ENCODE results near the gene STAT5B.
"Not testable (repeated sequence)": the region's sequence is repeated elsewhere in the genome, so short reads cannot be mapped to it uniquely, and the experiment has no call there.

STAT5B gene

GRCh38 chr17:42233156-42233555, 43.0 kb downstream of the STAT5B start:
- no peak for DNase-seq (ENCODE audit: low spot score)

- DNase-seq (ENCODE audit: low spot score), result no peak
Observed at GRCh38 chr17:42230225-42230624, 46.0 kb downstream of the STAT5B start.

GRCh38 chr17:42227849-42228700, 48.1 kb downstream of the STAT5B start:
- peak; percentile 50 for DNase-seq (ENCODE audit: low spot score)

- DNase-seq (ENCODE audit: low spot score), result no peak
Observed at GRCh38 chr17:42225646-42226045, 50.5 kb downstream of the STAT5B start.

- no peak for DNase-seq (ENCODE audit: low spot score)
Observed at GRCh38 chr17:42224651-42225050, 51.5 kb downstream of the STAT5B start.

GRCh38 chr17:42221886-42222745, 54.1 kb downstream of the STAT5B start:
- peak; percentile 57 for DNase-seq (ENCODE audit: low spot score)

DNA sequence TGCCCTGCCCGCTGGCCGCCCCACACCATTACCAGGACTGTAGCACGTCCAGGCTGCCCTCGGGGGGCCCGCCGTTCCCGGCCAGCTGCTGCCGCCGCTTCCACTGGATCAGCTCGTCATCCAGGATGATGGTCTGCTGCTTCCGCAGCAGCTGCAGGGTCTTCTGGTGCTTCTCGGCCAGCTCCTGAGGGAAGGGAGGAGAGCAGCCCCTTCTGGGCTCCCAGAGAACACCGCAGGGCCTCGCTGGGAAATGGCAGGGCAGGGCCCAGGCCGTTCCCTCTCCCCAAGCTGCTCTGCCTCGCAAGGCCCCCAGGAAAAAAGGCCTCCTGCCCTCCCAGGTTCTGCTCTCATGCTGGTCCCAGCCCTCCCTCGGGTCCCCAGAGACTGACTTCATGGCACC, 56.9 kb downstream of the STAT5B start:
- not testable (repeated sequence) for DNase-seq (ENCODE audit: low spot score)

DNA sequence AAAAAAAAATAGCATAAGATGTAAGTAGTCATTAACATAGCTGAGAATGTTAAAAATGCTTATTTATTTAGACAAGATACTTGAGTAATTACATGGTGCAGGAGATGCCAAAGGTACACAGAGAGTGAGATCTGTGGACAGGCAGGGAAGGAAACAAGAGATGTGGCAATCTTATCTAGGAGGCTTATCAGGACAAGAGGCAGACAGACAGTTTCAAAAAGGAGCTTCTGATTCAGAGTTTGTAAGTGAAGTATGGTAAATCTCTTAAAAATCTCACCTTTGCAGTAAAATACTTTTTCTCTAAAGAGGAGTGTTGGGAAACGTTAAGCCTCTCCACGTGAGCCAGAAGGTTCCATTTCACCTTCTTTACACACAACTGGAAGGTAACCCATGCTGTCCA, 62.0 kb downstream of the STAT5B start:
- DNase-seq (ENCODE audit: low spot score), result no peak

GRCh38 chr17:42212382-42212781, 63.8 kb downstream of the STAT5B start:
- DNase-seq (ENCODE audit: low spot score), result no peak

GRCh38 chr17:42211921-42212341, 64.3 kb downstream of the STAT5B start:
- not testable (repeated sequence) for DNase-seq (ENCODE audit: low spot score)

GRCh38 chr17:42210046-42210445, 66.1 kb downstream of the STAT5B start:
- no peak for DNase-seq (ENCODE audit: low spot score)

GRCh38 chr17:42206153-42206612, 70.0 kb downstream of the STAT5B start:
- DNase-seq (ENCODE audit: low spot score), result not testable (repeated sequence)

DNA sequence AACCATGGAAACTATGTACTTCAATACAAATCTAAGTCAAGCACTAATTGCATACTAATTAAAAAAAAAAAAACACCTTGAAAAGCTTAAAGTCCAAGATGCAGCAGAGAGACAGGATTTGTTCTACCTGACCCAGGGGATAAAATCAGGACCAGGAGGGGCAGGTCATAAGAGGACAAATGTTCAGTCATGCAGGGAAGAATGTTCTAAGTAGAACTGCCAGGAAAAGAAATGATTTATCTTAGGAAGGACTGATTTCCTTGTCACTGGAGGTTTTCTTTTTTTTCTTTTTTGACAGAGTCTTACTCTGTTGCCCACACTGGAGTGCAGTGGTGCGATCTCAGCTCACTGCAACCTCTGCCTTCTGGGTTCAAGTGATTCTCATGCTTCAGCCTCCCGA, 72.8 kb downstream of the STAT5B start:
- no peak for DNase-seq (ENCODE audit: low spot score)

GRCh38 chr17:42202696-42203095, 73.5 kb downstream of the STAT5B start:
- DNase-seq (ENCODE audit: low spot score), result no peak

GRCh38 chr17:42202159-42202558, 74.0 kb downstream of the STAT5B start:
- no peak for DNase-seq (ENCODE audit: low spot score)

DNA sequence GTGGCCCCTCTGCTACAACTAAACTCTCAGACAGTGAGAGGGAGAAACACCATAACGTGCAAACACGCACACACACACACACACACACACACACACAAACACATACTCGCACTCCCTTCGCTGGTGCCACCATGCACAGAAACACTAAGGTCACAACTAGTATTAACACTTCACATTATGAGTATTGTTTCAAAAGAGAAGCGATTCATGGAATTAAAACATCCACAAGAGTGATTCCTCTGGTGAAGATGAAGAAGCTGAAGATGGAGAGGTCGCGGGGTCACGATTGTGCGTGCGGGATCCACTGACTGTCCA, 74.8 kb downstream of the STAT5B start:
- DNase-seq (ENCODE audit: low spot score), result no peak

DNA sequence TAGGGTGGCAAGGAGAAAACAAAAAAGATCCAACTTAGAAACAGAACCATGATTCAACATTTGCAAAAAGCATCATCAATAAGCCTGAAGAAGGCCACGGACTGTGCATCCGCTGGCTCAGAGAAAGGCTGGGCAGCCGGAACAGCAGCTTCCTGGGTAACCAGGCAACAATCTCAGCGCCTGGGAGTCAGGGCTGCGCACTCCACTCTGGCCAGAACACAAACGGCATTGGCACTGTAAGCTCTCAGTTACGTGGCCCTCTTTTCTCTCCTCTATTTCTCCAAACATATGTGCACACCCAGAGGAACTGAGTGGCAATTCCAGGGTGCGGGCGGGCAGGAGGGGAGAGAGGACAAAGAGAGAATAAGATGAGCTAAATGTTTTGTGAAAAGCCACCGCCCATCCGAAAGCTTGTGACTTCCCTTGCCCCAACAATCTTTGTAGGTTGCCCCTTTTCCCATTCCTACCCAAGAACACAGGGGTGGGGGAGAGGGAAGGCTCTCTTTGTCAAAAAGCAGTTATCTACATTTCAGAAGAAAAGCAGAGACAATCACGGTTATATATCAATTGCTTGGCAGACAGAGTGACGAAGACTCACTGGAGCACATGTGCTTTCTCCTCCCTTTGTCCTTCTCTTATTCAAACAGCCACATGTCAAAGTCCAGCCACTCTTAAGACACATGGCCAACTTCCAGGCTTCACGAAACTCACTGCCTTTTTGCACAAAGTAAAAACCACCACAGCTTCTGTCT, 75.3 kb downstream of the STAT5B start:
- no peak for DNase-seq (ENCODE audit: low spot score)

DNA sequence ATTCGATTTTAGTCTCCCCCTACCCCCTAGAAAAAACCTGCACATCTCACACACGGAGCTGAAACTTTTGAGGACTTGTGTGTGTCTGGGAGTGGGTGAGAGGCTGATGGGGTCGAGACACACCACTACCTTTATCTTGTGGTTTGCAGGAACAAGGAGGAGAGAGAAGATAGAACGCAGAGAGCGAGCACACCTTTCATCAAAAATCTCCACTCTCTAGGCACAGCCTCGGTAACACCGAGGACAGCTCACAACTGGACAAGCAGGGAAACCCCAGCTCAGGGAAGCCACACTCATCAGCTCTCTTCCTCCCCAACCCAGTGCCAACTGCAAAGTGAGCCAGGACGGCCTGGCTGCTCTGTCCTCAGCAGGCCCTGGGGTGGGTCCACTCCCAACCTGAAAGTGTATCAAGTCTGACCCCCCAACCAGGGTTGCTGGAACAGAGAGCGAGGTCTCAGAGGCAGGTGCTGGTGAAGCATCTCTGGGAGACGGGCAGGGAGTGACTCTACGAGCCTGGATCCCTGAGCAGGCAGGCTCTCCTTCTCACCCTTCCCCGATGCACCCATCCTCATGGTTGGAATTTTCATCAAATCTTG, 76.7 kb downstream of the STAT5B start:
- no peak for DNase-seq (ENCODE audit: low spot score)

- DNase-seq (ENCODE audit: low spot score), result no peak
Observed at GRCh38 chr17:42198897-42199296, 77.3 kb downstream of the STAT5B start.

DNA sequence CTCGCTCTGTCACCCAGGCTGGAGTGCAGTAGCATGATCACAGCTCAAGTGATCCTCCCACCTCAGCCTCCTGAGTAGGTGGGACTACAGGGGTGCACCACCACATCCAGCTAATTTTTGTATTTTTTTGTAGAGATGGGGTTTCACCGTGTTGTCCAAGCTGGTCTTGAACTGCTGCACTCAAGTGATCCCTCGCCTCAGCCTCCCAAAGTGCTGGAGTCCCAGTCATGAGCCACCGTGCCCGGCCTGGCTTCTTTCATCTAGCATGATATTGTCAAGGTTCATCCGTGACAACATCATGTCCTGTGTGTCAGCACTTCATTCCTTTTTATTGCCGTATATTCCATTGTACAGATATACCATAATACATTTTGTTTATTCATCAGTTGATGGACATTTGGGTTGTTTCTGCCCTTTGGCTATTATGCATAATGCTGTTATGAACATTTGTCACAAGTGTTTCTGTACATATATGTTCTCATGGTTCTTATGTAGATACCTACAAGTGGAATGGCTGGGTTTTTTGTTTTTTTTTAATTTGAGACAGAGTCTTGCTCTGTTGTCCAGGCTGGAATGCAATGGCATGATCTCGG, 78.5 kb downstream of the STAT5B start:
- no peak for DNase-seq (ENCODE audit: low spot score)
